GM12874 (cell line): Measurements from ENCODE around the gene HS3ST1.
A peak's percentile ranks its signal among the peaks of the same experiment; 100 is the strongest.

ENCODE experiments used
- CTCF ChIP-seq: IDR thresholded peaks from 2 replicates; pipeline ENCODE4 v1.5.1; 2011; ENCODE audit warnings: low read depth, mild to moderate bottlenecking, control low read depth, low read length, moderate library complexity; ENCODE audit not compliant: insufficient read depth

HS3ST1 gene

DNA sequence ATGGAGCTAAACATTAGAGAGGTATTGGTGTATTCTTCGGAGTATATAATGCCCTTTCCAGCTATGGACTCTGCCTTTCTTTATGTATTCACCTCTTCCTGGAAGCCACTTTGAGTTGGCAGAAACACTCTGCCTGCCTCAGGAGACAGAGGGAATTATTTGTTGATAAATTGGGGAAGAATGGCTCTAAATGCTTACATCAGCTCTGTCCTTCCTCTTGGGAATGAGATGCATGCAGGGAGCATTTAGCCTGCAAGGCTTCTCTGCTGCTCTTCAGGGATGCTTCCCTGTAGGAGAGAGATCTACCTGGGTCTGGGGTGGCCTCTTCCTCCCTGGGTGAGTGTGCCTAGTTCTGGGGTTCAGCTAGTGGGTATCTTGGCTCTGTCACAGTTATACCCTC lies 6.9 kb upstream of the HS3ST1 start:
- no peak for TF ChIP-seq CTCF

DNA sequence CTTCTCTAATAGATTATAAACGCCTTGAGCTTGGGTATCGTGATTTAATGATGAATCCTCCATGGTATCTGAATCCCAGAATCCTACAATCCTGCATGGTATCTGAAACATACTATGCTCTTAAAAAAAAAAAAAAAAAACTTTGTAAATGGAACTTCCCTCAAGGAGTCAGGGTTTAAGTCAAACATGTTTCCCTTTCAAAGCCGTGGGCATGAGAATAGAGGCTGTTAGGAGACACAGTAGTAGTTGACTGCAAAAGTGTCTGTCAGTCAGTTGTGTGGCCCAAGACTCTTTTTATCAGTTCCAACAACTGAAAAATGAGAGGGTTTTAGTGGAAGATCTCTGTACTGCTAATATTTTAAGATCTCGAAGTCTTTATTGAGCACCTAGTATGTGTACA lies 2.4 kb upstream of the HS3ST1 start:
- no peak for TF ChIP-seq CTCF

DNA sequence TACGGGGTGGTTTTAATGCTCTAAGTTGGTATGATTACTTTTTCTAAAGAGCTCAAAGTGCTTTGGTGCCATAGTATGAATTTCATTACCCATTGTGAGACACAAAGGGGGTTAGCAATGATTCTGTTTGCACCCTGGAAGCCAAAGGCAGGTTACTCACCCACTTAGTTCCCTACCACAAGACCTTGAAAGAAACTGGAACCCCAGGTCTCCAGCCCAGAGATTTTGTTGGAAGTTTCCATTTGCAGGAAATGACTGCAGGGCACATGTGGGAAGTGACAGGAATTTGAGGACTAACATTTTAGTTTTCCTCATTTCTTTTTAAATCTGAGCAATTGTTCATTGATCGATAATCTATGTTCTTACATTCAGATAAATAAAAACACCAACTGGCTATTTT lies 1.8 kb upstream of the HS3ST1 start:
- TF ChIP-seq CTCF, result no peak

- no peak for TF ChIP-seq CTCF
Measured at GRCh38 chr4:11429699-11430045, 978 bp upstream of the HS3ST1 start.

DNA sequence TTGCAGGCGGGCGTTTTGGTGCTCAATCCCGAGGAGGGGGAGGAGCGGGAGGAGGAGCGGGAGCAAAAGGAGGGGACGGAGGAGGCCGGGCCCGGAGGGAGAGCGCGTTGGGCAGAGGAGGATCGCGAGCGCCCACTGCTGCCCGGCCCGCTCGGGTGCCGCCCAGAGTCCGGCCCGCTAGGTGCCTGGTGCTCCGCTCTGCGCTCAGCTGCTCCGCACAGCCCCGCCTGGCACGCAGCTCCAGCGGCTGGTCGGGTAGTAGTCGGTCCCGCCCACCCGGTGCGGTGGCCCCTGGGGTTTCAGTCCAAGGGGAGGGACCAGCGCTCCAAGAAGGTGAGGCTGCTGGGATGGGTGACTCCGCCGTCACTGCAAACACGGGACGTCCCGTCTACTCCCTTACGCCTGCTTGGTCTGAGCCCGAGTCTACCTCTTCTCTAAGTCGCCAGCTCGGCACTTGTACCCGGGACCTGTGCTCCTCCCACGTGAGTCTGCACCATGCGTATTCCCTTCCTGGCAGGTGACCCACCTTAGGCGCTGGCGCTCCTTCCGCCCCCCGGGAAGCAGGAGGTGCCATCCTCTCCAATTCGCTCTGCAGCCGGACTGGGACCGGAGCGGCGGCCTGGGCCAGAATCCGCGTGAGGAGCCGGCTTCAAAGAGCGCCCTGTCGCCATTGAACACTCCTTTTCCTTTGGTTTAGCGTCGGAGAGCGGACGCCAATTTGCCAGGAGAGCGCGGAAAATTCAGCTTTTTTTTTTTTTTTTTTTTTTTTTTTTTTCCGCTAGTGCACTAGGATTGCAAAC lies 405 bp upstream of the HS3ST1 start:
- TF ChIP-seq CTCF, result peak; percentile 43

- no peak for TF ChIP-seq CTCF
Measured at GRCh38 chr4:11427121-11427996, 1.3 kb downstream of the HS3ST1 start.

DNA sequence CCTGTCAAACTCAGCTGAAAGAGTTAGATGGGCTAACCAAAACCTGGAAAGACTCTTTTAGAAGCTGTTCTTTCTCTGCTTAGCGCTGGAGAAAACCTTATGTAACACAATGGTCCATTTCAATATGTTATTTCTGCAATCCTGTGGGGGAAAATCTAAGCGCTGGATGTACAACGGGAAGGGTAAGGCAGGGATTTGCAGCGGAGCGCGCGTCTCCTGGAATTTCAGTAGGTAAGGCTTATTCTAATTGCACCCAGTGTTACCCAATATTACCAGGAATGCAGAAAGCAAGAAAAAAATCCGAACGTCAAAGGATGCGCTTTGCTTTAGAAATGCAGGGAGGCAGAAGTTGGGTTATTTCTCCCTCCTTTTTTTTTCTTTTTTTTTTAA lies 2.0 kb downstream of the HS3ST1 start:
- no peak for TF ChIP-seq CTCF
